Smooth muscle cell (in vitro differentiated cells): ENCODE results near the gene CD40. TPM values are rescaled to one million over a fixed set of nuclear protein-coding genes. Genes with fewer than 3 reads are reported as not detected.

Experiments
- DNase-seq: peaks from one replicate; lab custom pipeline; 2025; ENCODE audit not compliant: unreplicated experiment; lab: John Stamatoyannopoulos, UW
- H2AFZ ChIP-seq: fragments of 200-600 bp; sonication (generic); 2 replicates; pipeline ENCODE4 v1.6.0; 2016; ENCODE audit warnings: antibody characterized with exemption, low read depth, mild to moderate bottlenecking
- H3F3A ChIP-seq: fragments of 200-600 bp; sonication (generic); 2 replicates; pipeline ENCODE4 v1.6.0; 2017; ENCODE audit warnings: antibody characterized with exemption, low read depth
- H3K27ac ChIP-seq: fragments of 200-600 bp; sonication (generic); 2 replicates; pipeline ENCODE4 v1.5.1; 2016; ENCODE audit warnings: low read depth, mild to moderate bottlenecking
- H3K27me3 ChIP-seq: fragments of 200-600 bp; sonication (generic); 2 replicates; pipeline ENCODE4 v1.6.1; 2016; ENCODE audit warnings: low read depth, mild to moderate bottlenecking
- H3K36me3 ChIP-seq: fragments of 200-600 bp; sonication (generic); 2 replicates; pipeline ENCODE4 v1.5.1; 2016; ENCODE audit warnings: low read depth
- H3K4me1 ChIP-seq: fragments of 200-600 bp; sonication (generic); 2 replicates; pipeline ENCODE4 v1.5.1; 2016; ENCODE audit warnings: low read depth
- H3K4me2 ChIP-seq: fragments of 200-600 bp; sonication (generic); 2 replicates; pipeline ENCODE4 v1.6.0; 2016; ENCODE audit warnings: mild to moderate bottlenecking
- H3K4me3 ChIP-seq: fragments of 200-600 bp; sonication (generic); 2 replicates; pipeline ENCODE4 v1.5.1; 2016; ENCODE audit warnings: mild to moderate bottlenecking
- H3K79me2 ChIP-seq: fragments of 200-600 bp; sonication (generic); 2 replicates; pipeline ENCODE4 v1.6.0; 2016; ENCODE audit warnings: low read depth, mild to moderate bottlenecking
- H3K9ac ChIP-seq: fragments of 200-600 bp; sonication (generic); 2 replicates; pipeline ENCODE4 v1.6.0; 2016; ENCODE audit warnings: low read depth
- H3K9me3 ChIP-seq: fragments of 200-600 bp; sonication (generic); replicated peaks from 2 replicates; pipeline ENCODE4 v1.5.1; 2016; ENCODE audit warnings: low read depth
- H4K20me1 ChIP-seq: fragments of 200-600 bp; sonication (generic); 2 replicates; pipeline ENCODE4 v1.6.0; 2016; ENCODE audit warnings: low read depth
- WGBS: methylation state at CpG from one replicate; pipeline ENCODE4 v1.1.7; 2016; ENCODE audit warnings: low lambda C conversion rate; 5-methylcytosine and 5-hydroxymethylcytosine counted together
- polyA plus RNA-seq: library from polyadenylated mRNA; unstranded; fragments of >200 nt; fragmentation: Nextera tagmentation; extraction: Ambion mirVana; gene quantifications from 2 replicates; pipeline ENCODE4 v1.2.1, GENCODE V29; 2016
- total RNA-seq: library from RNA; depleted of rRNA; stranded (reverse); fragments of >200 nt; gene quantifications from 2 replicates; pipeline ENCODE4 v1.2.3, GENCODE V29; 2014
- TF ChIP-seq, protein P1 (sequence below): fragments of 200-600 bp; sonication (generic); IDR thresholded peaks from 2 replicates; pipeline ENCODE4 v1.5.1; 2017; ENCODE audit warnings: borderline replicate concordance, mild to moderate bottlenecking, antibody characterized with exemption; ENCODE audit not compliant: insufficient read depth, poor library complexity, severe bottlenecking

Gene CD40
- total and polyA plus RNA-seq, 2 experiments from 2014 or later, result 13.8 to 27.4 TPM

DNA sequence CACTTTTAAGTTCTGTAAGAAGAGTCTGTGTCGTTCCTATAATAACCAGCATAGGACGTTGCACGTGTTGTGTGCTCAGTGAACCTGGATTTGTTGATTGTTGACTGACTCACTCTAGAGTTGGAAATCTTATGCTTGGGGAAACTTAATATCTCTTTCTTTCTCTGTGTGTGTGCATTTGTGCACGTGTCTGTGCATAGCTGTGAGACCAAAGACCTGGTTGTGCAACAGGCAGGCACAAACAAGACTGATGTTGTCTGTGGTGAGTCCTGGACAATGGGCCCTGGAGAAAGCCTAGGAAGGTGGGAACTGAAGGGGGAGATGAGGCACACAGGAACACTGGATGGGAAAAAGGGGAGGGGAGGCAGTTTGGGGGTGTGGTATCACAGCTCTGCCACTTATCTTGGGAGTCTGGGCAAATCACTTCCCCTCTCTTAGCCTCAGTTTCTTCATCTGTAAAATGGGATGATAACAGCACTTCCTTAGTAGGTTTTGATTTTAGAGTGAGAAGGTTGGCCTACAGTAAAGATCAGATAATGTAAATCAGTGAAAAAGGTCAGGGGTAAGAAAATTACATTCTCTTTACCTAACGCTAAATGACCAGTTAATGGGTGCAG, 8.4 kb downstream of the CD40 start:
- no peaks in the 10 kb centered on the region for H3K79me2 ChIP-seq
- H3K27ac ChIP-seq, result no peak overlapping the region
- H3K4me3 ChIP-seq, result no peak overlapping the region
- no peaks in the 10 kb centered on the region for H3K9me3 ChIP-seq
- H3K36me3 ChIP-seq, result no peaks in the 10 kb centered on the region
- TF ChIP-seq, protein P1, sequence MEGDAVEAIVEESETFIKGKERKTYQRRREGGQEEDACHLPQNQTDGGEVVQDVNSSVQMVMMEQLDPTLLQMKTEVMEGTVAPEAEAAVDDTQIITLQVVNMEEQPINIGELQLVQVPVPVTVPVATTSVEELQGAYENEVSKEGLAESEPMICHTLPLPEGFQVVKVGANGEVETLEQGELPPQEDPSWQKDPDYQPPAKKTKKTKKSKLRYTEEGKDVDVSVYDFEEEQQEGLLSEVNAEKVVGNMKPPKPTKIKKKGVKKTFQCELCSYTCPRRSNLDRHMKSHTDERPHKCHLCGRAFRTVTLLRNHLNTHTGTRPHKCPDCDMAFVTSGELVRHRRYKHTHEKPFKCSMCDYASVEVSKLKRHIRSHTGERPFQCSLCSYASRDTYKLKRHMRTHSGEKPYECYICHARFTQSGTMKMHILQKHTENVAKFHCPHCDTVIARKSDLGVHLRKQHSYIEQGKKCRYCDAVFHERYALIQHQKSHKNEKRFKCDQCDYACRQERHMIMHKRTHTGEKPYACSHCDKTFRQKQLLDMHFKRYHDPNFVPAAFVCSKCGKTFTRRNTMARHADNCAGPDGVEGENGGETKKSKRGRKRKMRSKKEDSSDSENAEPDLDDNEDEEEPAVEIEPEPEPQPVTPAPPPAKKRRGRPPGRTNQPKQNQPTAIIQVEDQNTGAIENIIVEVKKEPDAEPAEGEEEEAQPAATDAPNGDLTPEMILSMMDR, result no peak
- no peaks in the 10 kb centered on the region for H3F3A ChIP-seq
- peaks cover 17% of the 10 kb centered on the region for H3K27me3 ChIP-seq
- H2AFZ ChIP-seq, result no peak overlapping the region
- H3K4me1 ChIP-seq, result no peaks in the 10 kb centered on the region
- no peak overlapping the region for H3K4me2 ChIP-seq
- DNase-seq, result no peak
- 94% methylated on average over 5 of the region's 5 CpGs for WGBS
- no peaks in the 10 kb centered on the region for H4K20me1 ChIP-seq
- no peak overlapping the region for H3K9ac ChIP-seq

DNA sequence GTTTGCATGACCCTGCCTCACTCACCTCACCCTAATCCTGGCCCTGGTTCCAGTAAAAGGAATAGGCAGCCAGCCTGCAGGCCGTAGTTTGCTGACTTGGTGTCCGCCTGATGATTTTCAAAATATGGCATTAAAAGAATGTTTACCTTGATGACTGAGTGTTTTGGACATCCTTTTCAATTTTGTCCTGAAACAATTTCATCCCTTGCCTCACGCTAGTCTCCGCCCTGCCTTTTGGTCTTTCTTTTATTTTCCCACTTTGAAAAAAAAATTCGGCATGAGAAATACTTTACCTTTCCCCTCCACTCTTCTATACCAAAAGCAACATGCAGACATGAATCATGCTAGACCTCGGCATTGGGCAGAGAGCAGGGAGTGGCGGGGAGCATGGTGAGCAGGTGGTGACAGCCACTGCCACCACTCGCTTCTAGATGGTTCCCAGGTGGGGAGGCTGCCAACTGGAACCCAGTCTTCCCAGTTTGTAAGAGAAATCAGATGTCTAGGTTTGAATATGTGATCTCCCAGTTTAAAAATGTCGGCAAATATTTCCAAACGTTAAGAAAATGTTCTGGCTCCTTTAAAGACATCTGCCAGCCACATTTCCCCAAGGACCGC, 9.4 kb downstream of the CD40 start:
- peaks cover 21% of the 10 kb centered on the region for H3K27me3 ChIP-seq
- no peaks in the 10 kb centered on the region for H3K79me2 ChIP-seq
- H3K4me3 ChIP-seq, result no peak overlapping the region
- H4K20me1 ChIP-seq, result no peaks in the 10 kb centered on the region
- no peaks in the 10 kb centered on the region for H3K4me1 ChIP-seq
- 91% methylated on average over 11 of the region's 11 CpGs for WGBS
- no peak overlapping the region for H2AFZ ChIP-seq
- H3F3A ChIP-seq, result no peaks in the 10 kb centered on the region
- no peaks in the 10 kb centered on the region for H3K36me3 ChIP-seq
- no peaks in the 10 kb centered on the region for H3K9me3 ChIP-seq
- H3K27ac ChIP-seq, result no peak overlapping the region
- no peak overlapping the region for H3K9ac ChIP-seq
- TF ChIP-seq, protein P1, result no peak
- no peak for DNase-seq
- no peak overlapping the region for H3K4me2 ChIP-seq

DNA sequence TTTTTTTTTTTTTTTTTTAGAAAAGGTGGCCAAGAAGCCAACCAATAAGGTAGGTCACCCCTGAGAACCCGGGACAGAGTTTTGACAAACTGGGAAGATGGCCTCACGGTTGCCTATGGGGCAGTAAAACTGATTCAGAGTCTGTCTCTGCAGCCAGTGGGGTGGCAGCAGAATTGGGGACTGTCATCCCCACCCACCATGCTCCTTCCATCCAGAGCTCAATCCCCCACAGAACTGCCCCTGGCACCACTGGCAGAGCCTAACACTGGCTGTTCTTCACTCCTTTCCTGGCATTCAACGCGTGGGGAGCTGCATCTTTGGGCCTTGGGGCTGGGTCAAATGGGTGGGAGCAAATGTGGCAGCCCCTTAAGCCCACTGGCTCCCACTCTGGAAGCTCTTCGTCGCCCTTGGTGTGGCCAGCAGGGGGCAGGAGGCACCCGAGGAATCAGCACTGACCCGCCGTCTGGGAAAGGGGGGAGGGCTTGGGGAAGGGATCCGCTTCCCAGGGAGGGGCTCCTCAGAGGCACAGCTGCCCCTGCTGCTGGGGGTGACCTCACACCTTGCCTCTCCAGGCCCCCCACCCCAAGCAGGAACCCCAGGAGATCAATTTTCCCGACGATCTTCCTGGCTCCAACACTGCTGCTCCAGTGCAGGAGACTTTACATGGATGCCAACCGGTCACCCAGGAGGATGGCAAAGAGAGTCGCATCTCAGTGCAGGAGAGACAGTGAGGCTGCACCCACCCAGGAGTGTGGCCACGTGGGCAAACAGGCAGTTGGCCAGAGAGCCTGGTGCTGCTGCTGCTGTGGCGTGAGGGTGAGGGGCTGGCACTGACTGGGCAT, 10.4 kb downstream of the CD40 start:
- WGBS, result 51% methylated on average over 13 of the region's 16 CpGs
- no peak for DNase-seq

More for the DNA sequence above, 10.4 kb downstream of the CD40 start:
- H3F3A ChIP-seq, result no peaks in the 10 kb centered on the region
- H3K9ac ChIP-seq, result no peak overlapping the region
- no peak overlapping the region for H3K27ac ChIP-seq
- no peaks in the 10 kb centered on the region for H3K79me2 ChIP-seq
- no peaks in the 10 kb centered on the region for H3K4me1 ChIP-seq
- peaks cover 21% of the 10 kb centered on the region for H3K27me3 ChIP-seq
- no peak overlapping the region for H3K4me2 ChIP-seq
- H3K4me3 ChIP-seq, result no peak overlapping the region
- TF ChIP-seq, protein P1, result peak; percentile 54
- no peak overlapping the region for H2AFZ ChIP-seq
- no peaks in the 10 kb centered on the region for H4K20me1 ChIP-seq
- H3K36me3 ChIP-seq, result no peaks in the 10 kb centered on the region
- H3K9me3 ChIP-seq, result no peaks in the 10 kb centered on the region
